Stimulated activated CD4-positive, alpha-beta T cell treated with anti-CD3 and anti-CD28 coated beads, Interleukin-1b, Interleukin-23, amount 100 ng/mL, for 4 hours (primary cell): Measurements from ENCODE around the gene DNAH1.
A peak's percentile ranks its signal among the peaks of the same experiment; 100 is the strongest.

Experiments used
- DNase-seq, 2 donors: peaks; one replicate each; pipeline ENCODE4 v3.0.0-alpha.2; 2020; ENCODE audit warnings: low read depth in 2 of 2

The DNAH1 gene

DNA sequence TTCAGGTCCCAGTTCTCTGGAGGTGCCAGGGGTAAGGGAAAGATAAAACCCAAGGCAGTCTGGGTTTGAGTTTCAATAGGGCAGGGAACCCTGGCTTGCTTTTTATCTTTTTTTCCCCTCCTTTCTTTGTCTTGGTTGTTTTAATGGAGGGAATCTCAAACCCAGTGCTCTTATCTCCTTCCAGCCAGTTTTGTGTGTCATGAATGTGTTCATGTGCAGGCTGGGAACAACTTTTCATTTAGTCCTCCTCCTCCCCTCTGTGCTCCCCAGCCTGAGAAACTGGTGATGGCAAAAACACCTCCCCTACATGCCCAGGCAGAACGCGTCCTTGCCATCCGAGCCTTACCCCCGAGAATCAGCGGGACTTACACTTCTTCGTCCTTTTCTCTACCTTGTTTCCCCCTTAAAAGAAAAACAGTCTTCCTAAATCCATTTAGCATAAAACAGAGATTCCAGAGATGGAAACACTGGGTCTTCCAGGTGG lies 117.9 kb downstream of the DNAH1 start:
- no peak for DNase-seq

DNA sequence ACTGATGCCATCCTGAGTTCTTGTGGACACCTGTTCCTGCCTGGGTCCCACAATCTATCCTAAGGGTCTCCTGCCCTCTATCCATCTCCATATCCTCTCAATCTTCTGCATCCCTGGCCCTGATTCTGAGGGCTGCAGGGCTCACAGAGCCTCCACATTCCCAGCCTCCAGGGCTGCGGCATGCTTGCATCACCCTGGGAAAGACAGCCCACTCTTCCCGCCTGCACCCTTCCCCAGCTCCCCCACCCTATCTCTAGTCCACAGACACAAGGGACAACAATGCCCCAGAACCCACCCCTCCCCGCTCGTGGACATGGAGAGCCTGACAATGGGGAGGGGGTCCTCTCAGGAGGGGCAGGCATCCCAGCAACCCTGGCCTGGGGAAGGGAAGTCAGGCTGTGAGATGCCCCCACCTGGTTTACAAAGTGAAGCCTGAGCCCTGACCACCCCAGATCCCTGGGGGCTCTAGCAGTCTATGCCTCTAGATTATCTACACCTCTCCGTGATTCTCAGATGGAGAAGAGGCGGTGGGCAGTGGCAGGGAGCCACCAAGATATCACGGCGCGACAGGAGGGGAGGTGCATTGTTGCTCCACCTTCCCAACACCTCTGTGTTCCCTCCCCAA lies 118.5 kb downstream of the DNAH1 start:
- DNase-seq: no peak

DNA sequence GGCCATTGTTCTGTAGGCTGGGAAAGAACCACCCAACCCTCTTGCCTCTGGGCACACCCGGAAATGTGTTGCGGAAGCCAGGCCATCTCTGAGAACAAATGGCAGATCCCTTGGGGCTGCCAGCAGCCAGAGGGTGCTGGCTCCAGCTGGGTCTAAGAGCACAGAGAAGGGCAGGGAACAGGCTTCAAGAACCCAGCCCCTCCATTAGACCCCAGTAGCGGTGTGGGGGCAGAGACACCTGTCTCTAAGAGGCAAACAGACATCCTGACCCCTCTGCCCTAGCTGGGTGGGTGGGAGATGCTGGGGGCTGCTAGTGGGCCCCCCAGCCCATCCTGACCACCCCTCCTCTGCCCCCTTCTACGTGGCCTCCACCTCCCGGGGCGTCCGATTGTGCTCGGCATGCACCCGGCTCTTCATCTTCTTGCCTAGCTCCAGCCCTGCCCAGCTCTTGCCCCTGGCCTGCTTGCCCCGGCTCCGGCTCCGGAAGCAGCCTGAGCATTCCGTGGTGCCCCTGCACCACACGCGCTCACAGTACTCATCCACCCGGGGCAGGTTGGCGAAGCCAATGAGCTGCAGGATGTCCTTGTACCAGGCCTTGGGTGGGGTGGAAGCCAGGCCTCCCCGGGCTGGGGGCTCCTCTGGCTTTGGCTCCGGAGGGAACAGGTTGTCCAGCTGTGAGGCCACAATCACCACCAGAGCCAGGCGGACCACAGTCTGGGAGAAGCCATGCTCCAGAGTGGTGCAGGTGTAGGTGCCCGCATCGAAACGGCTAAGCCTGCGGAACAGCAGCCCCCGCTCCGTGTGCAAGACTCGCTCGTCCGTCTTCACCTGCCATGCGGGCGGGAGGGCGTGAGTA lies 119.4 kb downstream of the DNAH1 start:
- no peak for DNase-seq

DNA sequence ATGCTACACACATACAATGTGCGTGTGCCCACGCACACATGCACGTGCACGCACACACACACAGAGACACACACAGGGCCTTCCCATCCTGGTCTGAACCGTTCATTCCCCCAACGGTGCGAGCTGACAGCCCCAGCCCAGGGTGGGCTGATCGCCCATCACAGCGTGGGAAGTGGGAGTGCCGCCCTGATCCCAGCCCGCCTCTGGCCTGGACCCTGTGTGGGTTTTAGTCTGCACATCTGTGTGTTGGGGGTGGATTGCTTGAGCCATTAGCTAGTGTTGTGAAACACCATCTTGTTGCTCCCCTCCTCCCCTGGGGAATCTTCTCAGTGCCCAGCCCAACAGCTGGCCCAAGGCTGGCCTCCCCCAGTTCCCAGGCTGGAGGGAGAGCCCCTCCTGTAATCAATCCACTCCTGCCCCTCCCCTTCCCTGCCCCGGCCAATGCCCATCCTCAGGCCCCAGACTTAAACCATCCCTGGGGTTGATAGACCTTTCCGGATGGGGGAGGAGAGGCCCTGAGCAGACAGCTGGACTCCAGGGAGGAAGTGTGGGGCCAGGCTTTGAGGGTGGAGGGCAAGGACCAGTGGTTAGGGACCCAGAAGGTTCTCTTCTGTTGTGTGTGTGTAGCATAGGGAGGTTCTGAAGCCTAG lies 120.5 kb downstream of the DNAH1 start:
- DNase-seq: no peak

DNA sequence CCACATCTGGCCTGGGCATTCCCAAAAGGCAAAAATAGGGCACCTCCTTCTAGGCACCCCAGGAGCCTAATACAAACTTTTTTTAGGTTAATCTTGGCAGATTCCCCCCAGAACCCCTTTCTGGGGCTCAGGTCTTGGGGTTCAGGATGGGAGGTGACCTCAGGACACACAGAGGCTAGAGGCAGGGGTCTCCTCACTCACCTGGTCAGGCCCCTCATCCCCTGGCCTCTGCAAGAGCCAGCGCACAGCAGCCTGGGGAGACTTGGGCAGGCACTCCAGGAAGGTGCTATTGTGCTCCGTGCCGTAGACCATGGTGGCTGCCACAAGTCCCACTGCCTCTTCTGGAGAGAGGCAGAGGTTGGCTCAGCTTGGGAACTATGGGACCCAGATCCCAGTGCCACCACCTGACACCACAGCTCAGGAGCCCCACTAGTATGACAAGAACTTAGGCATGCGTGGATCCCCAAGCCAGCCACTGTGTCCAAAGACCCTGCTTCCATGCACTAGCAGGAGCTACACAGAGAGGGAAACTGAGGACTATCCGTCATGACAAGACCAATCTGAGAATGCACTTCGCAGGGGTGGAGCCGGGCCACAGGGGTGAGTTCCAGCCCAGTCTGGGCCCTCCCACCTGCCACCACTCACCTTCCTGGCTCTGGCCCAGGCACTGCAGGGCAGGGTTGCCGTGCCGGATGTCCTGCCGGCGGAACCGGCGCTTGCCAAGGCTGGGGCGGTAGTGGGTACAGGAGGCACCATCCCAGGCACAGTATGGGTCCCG lies 121.4 kb downstream of the DNAH1 start:
- DNase-seq: no peak

DNA sequence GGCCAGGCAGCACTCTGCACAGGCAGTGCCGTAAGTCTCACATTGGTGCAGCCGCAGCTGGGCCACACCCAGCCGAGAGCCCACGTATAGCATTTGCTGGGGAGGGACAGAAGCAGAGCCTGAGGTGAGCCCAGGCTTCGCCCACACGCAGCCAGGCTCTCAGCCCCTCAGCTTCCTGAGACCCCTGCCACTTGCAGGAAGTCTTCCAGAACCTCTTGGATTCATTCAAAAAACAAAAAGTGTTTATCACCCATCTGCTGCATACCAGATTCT lies 121.9 kb downstream of the DNAH1 start:
- no peak for DNase-seq

DNA sequence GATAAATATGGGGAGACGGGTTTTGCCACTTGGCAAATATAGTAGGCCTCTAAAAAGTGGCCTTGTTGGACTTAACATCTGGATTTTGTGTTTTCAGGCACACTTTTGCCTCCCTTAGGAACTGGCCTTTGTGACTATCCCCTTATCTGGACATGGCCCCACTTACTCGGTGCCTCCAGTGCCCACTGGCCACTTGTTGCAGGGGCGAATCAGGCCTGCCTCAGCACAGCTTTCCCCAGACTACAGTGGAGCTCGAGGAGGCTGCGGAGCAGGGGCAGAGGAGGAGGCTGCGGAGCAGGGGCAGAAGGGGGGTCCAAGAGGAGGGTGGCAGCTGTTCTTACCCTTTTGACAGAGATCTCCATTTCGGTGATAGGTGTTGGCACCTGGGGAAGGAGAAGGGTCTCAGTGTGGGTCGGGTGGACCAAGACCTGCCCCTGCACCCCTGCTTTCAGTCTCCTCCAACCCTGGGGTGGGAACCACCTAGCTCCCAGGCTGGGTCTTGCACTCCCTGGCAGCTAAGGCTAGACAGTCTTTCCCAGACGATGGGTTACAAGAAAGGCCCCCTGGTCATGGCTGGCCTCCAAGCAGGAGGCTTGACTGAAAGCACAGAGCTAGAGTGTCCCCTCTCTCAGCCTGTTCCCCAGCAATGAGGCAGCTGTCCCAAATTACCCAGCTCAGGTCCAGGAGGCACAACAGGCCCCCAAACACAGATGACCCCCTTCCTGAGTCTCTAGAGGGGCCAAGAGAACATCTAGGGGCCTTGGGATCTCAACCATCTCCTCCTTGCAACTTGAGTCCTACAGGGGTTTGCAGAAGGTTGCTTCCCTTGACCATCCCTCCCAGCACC lies 122.7 kb downstream of the DNAH1 start:
- DNase-seq: no peak

DNA sequence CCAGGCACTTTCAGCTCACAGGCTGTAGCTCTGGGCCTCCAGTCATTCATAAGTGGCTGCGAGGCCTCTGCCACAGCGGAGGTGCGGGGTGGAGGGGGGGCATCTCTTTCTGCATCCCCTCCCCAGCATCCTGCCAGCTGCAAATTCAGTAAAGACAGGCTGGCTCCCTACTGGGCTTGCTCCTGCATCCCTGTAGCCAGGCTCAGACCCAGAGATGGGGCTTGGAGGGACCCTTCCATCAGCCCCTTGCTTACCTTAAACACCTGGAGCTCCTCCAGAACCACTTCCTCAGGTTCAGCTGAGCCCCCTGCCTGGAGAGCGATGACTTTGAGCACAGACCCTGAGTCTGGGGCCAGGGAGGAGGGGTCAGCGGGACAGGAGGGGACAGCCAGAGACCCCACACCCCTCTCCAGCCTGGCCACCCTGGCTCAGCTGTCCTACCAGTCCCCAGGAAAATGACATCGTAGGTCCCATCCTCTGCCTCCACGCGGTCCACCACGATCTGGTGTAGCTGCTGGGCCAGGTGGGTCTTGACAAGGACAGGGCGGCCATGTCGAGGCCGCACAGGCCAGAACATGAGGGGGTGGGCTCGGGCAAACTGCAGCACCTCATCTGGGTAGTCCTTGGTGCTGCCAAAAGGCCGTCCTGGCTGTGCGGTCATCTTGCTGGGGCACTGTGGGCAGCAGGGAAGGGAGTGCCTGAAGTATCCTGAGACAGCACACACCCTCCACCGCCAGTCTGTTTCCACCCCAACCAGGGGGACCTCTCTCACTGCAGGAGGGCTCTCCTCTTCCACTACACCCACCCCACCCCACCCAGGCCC lies 123.5 kb downstream of the DNAH1 start:
- DNase-seq: no peak

DNA sequence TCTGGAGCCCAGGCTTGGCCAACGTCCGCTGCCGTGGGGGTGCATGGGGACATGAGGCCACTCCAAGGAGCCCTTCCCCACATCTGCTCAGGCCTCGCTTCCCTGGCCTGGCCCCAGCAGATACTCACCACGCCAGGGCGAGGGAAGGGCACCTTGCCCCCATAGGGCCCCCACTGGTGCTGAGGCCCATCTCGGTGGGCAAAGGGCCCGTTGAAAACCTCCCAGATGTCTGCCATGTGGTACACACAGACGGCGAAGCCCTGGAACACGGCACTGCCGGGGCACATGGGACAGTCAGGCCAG lies 124.1 kb downstream of the DNAH1 start:
- DNase-seq: no peak

DNA sequence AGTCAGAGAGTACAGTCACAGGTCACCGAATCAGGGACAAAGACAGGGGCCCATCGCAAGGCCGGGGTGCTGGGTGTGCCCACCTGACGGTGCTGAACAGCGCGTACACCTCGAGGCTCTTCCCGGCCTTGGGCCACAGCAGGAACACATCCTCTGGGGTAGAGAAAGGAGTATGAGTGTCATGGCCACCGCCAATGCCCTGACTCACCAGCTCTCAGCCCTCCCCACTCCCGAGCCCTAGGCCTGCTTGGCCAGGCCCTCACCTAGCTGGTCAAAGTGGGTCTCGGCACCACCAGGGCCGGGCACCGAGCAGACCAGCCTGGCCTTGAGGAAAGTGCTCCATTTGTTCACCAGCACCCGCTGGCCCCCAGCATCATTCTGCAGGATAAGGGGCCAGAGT lies 124.6 kb downstream of the DNAH1 start:
- DNase-seq: no peak

DNA sequence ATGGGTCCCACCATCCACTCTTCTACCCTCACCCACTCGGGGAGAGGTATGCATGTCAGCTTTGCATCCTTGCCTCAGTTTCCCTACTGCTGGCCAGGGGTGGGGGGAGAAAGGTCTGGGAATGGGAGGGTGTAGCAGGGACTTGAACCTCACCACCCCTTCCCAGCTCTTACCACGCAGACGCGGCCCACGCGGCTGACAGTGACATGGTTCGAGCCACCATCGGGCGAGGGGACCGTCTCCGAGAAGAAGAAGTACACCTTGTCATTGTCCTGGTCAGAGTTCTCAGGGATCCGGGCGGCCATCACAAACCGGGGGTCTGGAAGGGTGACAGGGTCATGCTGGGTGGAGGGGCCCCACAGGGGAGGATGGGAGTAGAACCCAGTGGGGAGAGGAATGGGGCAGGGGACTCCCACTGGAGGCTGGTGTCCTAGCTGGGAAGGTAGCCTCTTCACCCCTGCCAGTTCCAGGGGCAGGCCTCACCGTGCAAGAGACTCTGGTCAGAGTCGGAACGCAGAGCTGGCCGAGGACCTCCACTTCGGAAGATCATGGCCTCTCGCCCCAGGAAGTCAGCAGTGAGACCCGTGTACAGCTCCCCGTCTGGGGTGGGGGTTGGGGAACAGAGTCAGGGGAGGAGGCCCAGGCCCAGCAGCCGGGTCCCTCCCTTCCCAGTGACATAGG lies 125.1 kb downstream of the DNAH1 start:
- no peak for DNase-seq

DNA sequence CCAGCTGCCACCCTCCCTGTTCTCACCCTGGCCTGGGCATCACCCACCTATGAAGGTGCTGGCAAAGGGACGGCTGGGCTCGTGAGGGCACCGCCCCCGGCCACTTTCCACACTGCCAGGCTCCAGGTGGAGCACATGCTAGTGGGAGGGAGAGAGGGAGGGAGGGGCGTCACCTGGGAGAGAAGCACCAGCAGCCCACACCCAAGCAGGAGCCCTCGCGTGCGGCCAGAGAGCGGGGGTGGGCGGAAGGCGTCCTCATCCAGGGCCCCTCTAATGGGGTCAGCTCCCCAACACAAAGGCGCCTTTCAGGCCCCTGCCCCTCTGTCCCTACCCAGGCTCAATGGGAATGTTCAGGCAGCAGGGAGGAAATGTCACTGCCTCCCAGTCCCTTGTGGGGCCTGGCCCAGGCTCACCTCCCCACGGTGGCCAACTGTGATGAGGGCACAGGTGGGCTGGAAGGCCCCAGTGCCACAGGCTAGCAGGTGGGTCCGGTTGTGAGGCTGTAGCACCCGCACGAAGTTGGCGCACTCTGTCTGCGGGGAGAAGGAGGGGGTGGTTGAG lies 125.7 kb downstream of the DNAH1 start:
- DNase-seq: no peak

DNA sequence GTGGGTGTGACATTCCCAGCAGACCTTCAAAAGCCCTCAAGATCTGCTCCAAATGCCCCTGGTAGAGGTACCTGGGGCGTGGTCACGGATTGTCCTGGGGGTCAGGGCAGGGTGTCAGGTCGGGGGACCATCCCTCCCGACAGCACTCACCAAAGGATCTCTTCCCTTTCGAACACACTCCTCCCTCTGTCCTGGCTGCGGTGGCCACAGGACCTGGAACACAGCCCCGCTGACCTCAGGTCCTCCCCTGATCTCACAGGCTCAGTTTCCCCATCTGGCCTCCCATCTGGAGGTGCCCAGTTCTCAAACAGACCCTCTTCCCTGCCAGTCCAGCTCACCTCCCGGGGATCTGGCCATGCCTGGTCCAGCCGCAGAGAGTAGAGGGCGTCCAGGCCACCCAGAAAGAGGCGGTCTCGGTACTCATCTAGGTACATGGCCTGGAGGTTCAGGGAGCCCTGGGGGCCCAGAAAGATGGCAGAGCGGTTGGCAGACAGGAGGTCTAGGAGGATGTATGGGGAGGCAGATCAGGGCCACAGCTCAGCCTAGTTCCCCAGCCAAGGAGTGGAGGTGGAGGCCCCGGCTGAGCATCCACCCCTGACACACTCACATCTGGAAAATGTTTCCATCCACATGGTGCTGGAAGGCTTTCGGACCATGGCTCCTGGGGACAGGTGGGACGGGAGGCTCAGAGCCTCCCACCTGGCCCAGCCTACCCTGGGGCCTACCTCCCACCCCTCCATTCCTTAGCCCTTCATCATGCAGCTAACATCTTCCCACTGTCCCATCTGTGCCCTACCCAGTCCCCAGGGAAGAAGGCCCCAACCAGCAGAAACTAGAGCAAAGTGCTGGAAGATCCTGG lies 126.5 kb downstream of the DNAH1 start:
- DNase-seq: no peak

DNA sequence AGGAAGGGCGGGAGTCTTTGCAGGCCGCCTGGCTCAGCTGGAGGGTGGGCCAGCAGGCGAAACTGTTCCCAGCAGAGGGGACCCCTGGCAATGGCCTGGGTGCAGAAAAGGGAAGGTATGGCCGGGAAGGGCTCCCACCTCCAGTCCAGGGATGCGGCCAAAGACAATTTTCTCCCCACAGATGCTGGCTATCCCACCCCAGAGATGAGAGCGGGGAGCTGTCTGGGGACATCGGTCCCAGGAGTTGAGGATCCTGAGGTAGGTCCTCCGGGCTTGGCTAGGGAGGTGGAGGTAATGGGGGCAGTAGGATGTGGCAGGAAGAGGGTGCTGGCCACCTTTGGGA lies 127.1 kb downstream of the DNAH1 start:
- DNase-seq: no peak

DNA sequence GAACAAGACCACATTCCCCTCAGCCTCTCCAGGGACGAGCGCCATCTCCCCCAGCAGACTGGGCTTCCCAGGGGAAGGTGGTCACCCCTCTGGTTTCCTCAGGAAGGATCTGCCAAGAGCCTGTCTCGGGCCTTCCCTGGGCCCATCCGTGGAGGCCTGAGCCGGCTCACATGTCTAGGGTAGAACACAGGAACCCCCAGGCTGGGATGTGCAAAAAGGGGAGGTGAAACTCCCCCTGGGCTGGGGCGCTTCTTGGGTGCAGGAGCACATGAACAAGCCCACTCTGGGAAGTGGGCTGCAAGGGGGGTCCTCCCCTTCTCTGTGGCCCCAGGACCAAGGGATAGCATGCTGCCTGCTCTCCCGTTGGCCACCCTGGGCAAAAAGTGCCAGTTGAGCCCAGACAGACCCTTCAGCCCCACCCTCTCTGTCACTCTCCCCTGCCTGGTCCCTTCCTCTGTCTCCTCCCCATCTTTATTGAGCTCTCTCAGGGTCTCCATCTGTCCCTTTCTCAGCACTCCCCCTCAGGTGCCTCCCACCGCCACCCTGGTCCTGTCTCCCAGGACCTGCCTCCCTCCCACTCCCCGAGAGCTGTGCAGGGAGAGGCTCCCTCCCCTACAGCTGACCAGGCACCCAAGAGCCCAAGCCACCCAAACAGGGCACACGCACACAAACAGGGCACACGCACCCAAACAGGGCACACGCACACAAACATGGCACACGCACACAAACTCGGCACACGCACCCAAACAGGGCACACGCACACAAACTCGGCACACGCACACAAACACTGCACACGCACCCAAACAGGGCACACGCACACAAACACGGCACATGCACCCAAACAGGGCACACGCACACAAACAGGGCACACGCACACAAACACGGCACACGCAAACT lies 127.9 kb downstream of the DNAH1 start:
- no peak for DNase-seq

DNA sequence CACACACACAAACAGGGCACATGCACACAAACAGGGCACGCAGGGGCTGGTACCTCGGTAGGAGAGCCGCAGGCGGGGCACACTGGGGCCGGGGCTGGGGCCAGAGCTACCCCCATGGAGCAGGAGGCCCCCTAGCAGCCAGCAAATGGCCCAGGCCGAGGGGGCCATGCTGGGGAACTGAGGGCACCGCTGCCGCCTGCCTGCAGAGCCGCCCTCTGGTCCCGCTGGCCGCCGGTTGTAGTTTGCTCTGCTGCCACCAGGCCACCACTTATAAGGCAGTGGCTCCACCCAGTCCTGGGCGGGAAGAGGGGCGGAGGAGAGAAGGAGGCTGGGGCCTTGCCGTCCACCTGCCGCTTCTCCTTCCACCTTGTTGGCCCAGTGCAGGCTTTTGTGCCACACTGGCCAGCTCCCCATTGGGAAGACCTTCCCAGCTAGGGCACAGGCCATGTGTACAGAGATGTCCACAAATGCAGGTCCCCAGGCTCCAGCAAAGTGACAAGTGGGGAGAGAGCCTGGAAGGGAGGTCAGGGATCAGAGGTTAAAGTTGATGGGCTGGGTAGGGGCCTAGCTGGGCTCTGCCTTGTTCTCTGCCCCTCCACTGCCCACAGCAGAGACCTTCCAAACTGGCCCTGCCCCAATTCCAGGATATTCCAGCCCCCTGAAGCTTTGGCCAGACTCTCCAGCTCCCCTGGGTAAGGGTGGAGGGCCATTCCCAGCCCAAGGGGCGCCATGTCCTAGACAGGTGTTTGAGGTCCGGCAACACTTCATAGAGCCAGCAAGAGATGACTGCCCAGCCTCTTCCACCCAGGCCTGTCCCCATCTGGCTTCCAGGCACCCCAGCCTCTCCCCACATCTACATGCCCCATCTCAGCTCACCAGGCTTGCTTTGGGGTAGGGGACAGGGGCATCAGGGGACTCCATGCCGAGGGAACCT lies 129.0 kb downstream of the DNAH1 start, which contains the start of gene SEMA3G:
Gene SEMA3G (minus strand): TSS at position 244 of the 934 bp plus-strand sequence. CDS start 76 bp downstream, at position 168.
- DNase-seq: peak; percentile 36 to 63

DNA sequence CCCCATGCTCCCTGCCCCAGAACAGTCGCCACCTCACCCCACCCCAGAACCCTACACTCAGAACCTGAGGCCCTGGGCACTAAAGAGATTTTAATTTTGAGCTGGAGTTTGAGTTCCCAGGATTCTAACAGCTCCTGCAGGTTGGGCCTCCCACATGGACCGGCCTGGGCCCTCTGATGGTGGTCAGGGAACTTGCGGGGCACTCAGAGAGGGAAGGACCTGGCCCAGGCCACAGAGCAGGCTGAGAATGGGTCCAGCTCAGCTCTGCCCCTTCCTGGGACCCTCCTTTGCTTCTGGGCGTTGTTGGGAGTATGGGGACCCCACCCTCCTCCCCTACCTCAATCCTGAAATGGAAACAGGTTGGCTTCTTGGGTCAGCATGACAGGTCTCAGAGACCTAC lies 129.9 kb downstream of the DNAH1 start:
- DNase-seq: no peak
